T-helper 2 cell treated with Interferon-gamma antibody and Interleukin-4, amounts not matched to agents 5 μg/mL and 100 μg/mL, for 36 hours (primary cell): ENCODE results near the gene STAM2.
A peak's percentile ranks its signal among the peaks of the same experiment; 100 is the strongest.
"Not testable (repeated sequence)": the region's sequence is repeated elsewhere in the genome, so short reads cannot be mapped to it uniquely, and the experiment has no call there.

Source experiments
- DNase-seq: peaks from one replicate; pipeline ENCODE4 v3.0.0; 2021; ENCODE audit warnings: low spot score
- H3K27ac Mint-ChIP-seq: one replicate; pipeline ENCODE4 v1.8.0; 2021; ENCODE audit warnings: mild to moderate bottlenecking, mixed read lengths
- H3K27me3 Mint-ChIP-seq: one replicate; pipeline ENCODE4 v1.8.0; 2021; ENCODE audit warnings: low read depth, mixed read lengths
- H3K36me3 Mint-ChIP-seq: one replicate; pipeline ENCODE4 v1.8.0; 2021; ENCODE audit warnings: low read depth, mixed read lengths
- H3K4me1 Mint-ChIP-seq: one replicate; pipeline ENCODE4 v1.8.0; 2021; ENCODE audit warnings: low read depth, mixed read lengths
- H3K4me3 Mint-ChIP-seq: one replicate; pipeline ENCODE4 v1.8.0; 2022; ENCODE audit warnings: mild to moderate bottlenecking, moderate library complexity, mixed read lengths
- H3K9me3 Mint-ChIP-seq: one replicate; pipeline ENCODE4 v1.8.0; 2021; ENCODE audit warnings: mixed read lengths

The STAM2 gene

DNA sequence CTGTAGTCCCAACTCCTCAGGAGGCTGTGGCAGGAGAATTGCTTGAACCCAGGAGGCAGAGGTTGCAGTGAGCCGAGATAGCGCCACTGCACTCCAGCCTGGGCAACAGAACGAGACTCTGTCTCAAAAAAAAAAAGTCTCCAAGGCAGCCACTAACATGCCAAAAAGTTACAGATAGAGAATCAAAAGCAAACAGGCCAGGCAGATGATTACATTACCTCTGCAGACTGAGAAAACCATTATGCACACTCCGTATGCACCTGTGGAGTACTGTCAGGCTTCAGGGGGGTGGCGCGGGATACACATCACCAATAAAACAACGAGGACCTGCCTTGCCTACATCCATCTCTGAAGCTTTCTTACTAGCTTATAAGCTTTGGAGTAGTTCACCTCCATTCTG lies 10.3 kb downstream of the STAM2 start:
- Mint-ChIP-seq H3K9me3 (peaks cover 3% of the 10 kb centered on the region), H3K27me3 (no peaks in the 10 kb centered on the region), H3K4me1 (peaks cover 13% of the 10 kb centered on the region), H3K36me3 (peaks cover 10% of the 10 kb centered on the region), H3K4me3 (no peak overlapping the region), H3K27ac (no peak overlapping the region)
- no peak for DNase-seq

DNA sequence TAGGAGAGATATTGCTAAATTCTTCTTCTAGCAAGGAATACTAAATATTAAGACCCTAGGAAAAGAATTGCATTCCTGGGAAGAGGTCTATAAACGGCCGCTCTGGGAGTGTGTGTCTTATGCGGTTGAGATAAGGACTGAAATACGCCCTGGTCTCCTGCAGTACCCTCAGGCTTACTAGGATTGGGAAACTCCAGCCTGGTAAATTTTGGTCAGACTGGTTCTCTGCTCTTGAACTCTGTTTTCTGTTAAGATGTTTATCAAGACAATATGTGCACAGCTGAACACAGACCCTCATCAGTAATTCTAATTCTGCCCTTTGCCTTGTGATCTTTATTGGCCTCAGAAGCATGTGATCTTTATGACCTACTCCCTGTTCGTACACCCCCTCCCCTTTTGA lies 11.9 kb downstream of the STAM2 start:
- not testable (repeated sequence) for H3K27me3 Mint-ChIP-seq, H3K36me3 Mint-ChIP-seq, H3K27ac Mint-ChIP-seq, DNase-seq, H3K9me3 Mint-ChIP-seq, H3K4me3 Mint-ChIP-seq
- H3K4me1 Mint-ChIP-seq = peaks cover 12% of the 10 kb centered on the region

GRCh38 chr2:152162141-152162540 lies 13.4 kb downstream of the STAM2 start:
- Mint-ChIP-seq H3K9me3 (peaks cover 7% of the 10 kb centered on the region), H3K4me3 (no peak overlapping the region), H3K27me3 (no peaks in the 10 kb centered on the region), H3K27ac (no peak overlapping the region), H3K4me1 (peaks cover 11% of the 10 kb centered on the region), H3K36me3 (peaks cover 13% of the 10 kb centered on the region)
- no peak for DNase-seq

GRCh38 chr2:152161598-152161997 lies 14.0 kb downstream of the STAM2 start:
- Mint-ChIP-seq H3K27ac (no peak overlapping the region), H3K9me3 (peaks cover 7% of the 10 kb centered on the region), H3K36me3 (peaks cover 18% of the 10 kb centered on the region), H3K4me3 (no peak overlapping the region), H3K4me1 (peaks cover 6% of the 10 kb centered on the region), H3K27me3 (no peaks in the 10 kb centered on the region)
- no peak for DNase-seq

DNA sequence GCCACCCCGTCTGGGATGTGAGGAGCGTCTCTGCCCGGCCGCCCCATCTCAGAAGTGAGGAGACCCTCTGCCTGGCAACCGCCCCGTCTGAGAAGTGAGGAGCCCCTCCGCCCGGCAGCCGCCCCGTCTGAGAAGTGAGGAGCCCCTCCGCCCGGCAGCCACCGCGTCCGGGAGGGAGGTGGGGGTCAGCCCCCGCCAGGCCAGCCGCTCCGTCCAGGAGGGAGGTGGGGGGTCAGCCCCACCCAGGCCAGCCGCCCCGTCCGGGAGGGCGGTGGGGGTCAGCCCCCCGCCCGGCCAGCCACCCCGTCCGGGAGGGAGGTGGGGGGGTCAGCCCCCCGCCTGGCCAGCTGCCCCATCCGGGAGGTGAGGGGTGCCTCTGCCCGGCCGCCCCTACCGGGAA lies 15.2 kb downstream of the STAM2 start:
- not testable (repeated sequence) for H3K27ac Mint-ChIP-seq, H3K27me3 Mint-ChIP-seq, H3K4me3 Mint-ChIP-seq, H3K4me1 Mint-ChIP-seq, H3K9me3 Mint-ChIP-seq, DNase-seq
- peaks cover 18% of the 10 kb centered on the region for H3K36me3 Mint-ChIP-seq

DNA sequence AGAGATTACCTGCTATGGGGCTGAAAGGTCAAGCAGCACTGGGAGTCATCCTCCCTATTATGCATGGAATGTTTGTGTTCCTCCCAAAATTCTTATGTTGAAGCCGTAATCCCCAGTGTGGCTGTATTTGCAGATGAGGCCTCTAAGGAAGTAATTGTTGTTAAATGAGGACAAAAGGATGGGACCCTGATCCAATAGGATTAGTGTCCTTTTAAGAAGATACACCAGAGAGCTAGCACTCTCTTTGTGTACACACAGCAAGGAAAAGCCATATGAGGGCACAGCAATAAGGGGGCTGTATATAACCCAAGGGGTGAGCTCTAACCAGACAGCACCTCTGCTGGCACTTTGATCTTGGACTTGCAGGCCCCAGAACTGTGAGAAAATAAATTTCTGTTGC lies 18.3 kb downstream of the STAM2 start:
- no peak for DNase-seq
- Mint-ChIP-seq H3K36me3 (peaks cover 21% of the 10 kb centered on the region), H3K4me3 (no peak overlapping the region), H3K27ac (no peak overlapping the region), H3K4me1 (peaks cover 5% of the 10 kb centered on the region), H3K27me3 (no peaks in the 10 kb centered on the region), H3K9me3 (peaks cover 7% of the 10 kb centered on the region)

GRCh38 chr2:152155209-152155608 lies 20.4 kb downstream of the STAM2 start:
- H3K9me3 Mint-ChIP-seq = peaks cover 4% of the 10 kb centered on the region

DNA sequence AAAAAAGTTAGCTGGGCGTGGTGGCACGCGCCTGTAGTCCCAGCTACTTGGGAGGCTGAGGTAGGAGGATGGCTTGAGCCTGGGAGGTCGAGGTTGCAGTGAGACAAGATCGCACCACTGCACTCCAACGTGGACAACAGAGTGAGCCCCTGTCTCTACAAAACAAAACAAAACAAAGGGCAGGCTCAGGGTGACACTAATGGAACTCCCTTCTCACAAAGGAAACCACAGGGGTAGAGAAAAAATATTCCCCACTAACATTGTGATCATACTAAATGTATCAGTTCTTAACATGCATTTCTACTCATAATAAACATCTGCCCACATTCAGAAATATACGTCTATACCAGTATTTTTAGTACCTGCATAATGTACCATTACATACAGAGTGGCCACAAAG lies 21.1 kb downstream of the STAM2 start:
- Mint-ChIP-seq H3K4me3 (no peak overlapping the region), H3K9me3 (peaks cover 4% of the 10 kb centered on the region), H3K27ac (no peak overlapping the region), H3K36me3 (peaks cover 12% of the 10 kb centered on the region), H3K4me1 (peaks cover 5% of the 10 kb centered on the region), H3K27me3 (no peaks in the 10 kb centered on the region)
- no peak for DNase-seq

More at GRCh38 chr2:152155209-152155608, 20.4 kb downstream of the STAM2 start:
- no peak for DNase-seq
- peaks cover 16% of the 10 kb centered on the region for H3K36me3 Mint-ChIP-seq
- no peak overlapping the region for H3K27ac Mint-ChIP-seq
- peaks cover 5% of the 10 kb centered on the region for H3K4me1 Mint-ChIP-seq
- H3K27me3 Mint-ChIP-seq = no peaks in the 10 kb centered on the region
- no peak overlapping the region for H3K4me3 Mint-ChIP-seq

- Mint-ChIP-seq H3K4me3 (no peak overlapping the region), H3K27me3 (no peaks in the 10 kb centered on the region), H3K9me3 (no peaks in the 10 kb centered on the region), H3K27ac (no peak overlapping the region), H3K36me3 (peaks cover 17% of the 10 kb centered on the region), H3K4me1 (peaks cover 11% of the 10 kb centered on the region)
- DNase-seq = peak; percentile 61
Observed at GRCh38 chr2:152134488-152135280, 40.9 kb downstream of the STAM2 start.

GRCh38 chr2:152132306-152132705 lies 43.3 kb downstream of the STAM2 start:
- H3K4me3 Mint-ChIP-seq = no peak overlapping the region
- H3K4me1 Mint-ChIP-seq = peaks cover 11% of the 10 kb centered on the region
- no peaks in the 10 kb centered on the region for H3K27me3 Mint-ChIP-seq
- H3K27ac Mint-ChIP-seq = no peak overlapping the region
- H3K9me3 Mint-ChIP-seq = no peaks in the 10 kb centered on the region
- H3K36me3 Mint-ChIP-seq = peaks cover 11% of the 10 kb centered on the region
- DNase-seq = no peak

DNA sequence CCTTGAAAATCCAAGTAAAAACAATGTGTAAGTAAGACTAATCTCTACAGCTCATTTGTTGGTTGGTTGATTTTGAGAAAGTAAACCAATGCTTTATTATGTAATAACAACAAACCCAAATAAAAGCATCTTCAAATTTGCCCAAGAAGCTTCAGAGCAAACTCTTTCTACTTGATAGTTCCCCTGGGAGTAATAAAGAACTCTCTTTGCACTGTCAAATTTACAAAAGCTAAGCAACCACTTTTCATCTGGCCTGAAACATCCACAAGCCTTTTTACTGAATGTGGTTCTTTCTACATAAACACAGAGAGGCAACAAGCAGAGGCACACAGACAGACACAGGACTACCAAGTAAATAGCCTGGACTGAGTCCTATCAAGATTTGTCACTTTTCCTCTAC lies 47.9 kb downstream of the STAM2 start:
- no peak for DNase-seq
- Mint-ChIP-seq H3K27me3 (no peaks in the 10 kb centered on the region), H3K4me1 (no peaks in the 10 kb centered on the region), H3K4me3 (no peak overlapping the region), H3K36me3 (peaks cover 20% of the 10 kb centered on the region), H3K9me3 (no peaks in the 10 kb centered on the region), H3K27ac (no peak overlapping the region)

- Mint-ChIP-seq H3K9me3 (no peaks in the 10 kb centered on the region), H3K4me1 (no peaks in the 10 kb centered on the region), H3K27ac (no peak overlapping the region), H3K36me3 (peaks cover 15% of the 10 kb centered on the region), H3K27me3 (no peaks in the 10 kb centered on the region), H3K4me3 (no peak overlapping the region)
- no peak for DNase-seq
Observed at GRCh38 chr2:152126664-152127063, 48.9 kb downstream of the STAM2 start.

DNA sequence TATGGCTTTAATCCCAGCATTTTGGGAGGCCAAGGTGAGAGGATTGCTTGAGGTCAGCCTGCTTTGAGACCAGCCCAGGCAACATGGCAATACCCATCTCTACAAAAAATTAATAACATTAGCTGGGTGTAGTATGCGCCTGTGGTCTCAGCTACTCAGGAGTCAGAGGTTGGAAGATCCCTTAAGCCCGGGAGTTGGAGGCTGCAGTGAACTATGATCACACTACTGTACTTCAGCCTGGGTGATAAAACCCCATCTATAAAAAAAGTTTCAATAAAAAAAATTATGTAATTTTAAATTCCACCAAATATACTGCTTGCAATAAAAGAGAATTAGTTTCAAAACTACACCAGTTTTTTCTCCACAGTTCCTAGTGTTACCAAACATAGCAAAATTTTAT lies 53.4 kb downstream of the STAM2 start:
- Mint-ChIP-seq H3K4me1 (no peaks in the 10 kb centered on the region), H3K36me3 (peaks cover 13% of the 10 kb centered on the region)

GRCh38 chr2:152120430-152120829 lies 55.1 kb downstream of the STAM2 start:
- H3K9me3 Mint-ChIP-seq = no peaks in the 10 kb centered on the region
- no peak for DNase-seq
- no peak overlapping the region for H3K27ac Mint-ChIP-seq
- H3K4me3 Mint-ChIP-seq = no peak overlapping the region
- H3K27me3 Mint-ChIP-seq = no peaks in the 10 kb centered on the region
- no peaks in the 10 kb centered on the region for H3K4me1 Mint-ChIP-seq
- peaks cover 11% of the 10 kb centered on the region for H3K36me3 Mint-ChIP-seq

More for the DNA sequence above, 53.4 kb downstream of the STAM2 start:
- no peaks in the 10 kb centered on the region for H3K9me3 Mint-ChIP-seq
- H3K27ac Mint-ChIP-seq = no peak overlapping the region
- no peak for DNase-seq
- H3K4me3 Mint-ChIP-seq = no peak overlapping the region
- H3K27me3 Mint-ChIP-seq = no peaks in the 10 kb centered on the region

DNA sequence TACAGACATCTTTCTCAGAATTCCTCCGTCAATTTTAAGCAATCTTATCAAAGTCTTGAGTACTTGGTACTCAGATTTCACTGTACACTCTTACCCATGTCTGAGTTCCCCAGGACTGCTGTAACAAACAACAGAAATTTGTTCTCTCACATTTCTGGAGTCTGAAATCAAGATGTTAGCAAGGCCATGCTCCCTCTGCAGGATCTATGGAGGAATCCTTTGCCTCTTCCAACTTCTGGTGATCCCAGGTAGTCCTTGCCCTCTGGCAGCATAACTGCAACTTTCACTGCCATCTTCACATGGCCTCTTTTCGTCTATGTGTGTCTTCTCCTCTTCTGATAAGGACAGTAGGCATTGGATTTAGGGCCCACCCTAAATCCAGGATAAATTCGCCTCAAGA lies 59.6 kb downstream of the STAM2 start:
- Mint-ChIP-seq H3K4me1 (no peaks in the 10 kb centered on the region), H3K27ac (no peak overlapping the region), H3K4me3 (no peak overlapping the region), H3K36me3 (peaks cover 6% of the 10 kb centered on the region), H3K27me3 (no peaks in the 10 kb centered on the region), H3K9me3 (peaks cover 6% of the 10 kb centered on the region)
- no peak for DNase-seq
